Measurements from ENCODE around the gene RPH3AL.
A peak's percentile ranks its signal among the peaks of the same experiment; 100 is the strongest.
"Not testable (repeated sequence)": the region's sequence is repeated elsewhere in the genome, so short reads cannot be mapped to it uniquely, and the experiment has no call there.

Gene RPH3AL

GRCh38 chr17:381941-382643 is 29.5 kb upstream of the RPH3AL start:
- intact Hi-C loops (cut with DNase I) = loop anchor here (5.0 kb wide), 1 partner anchor 220 kb away; no protein-coding TSS in a partner anchor
- DNase-seq = no peak

- DNase-seq = no peak
- intact Hi-C loops (cut with DNase I) = loop anchor here (5.0 kb wide), 1 partner anchor 219 kb away; no protein-coding TSS in a partner anchor
These were observed 28.9 kb upstream of the RPH3AL start for GRCh38 chr17:381516-381915.

GRCh38 chr17:379531-380465 is 27.2 kb upstream of the RPH3AL start:
- peak in 2 of 42 donors; percentile 13 to 14 for DNase-seq
- intact Hi-C loops (cut with DNase I) = loop anchor here (5.0 to 10.0 kb wide), 2 partner anchors 65 to 217 kb away; no protein-coding TSS in a partner anchor

- intact Hi-C loops (cut with DNase I) = loop anchor here (10.0 kb wide), 1 partner anchor 63 kb away; no protein-coding TSS in a partner anchor
- no peak for DNase-seq
These were observed 25.5 kb upstream of the RPH3AL start for GRCh38 chr17:378068-378467.

- intact Hi-C loops (cut with DNase I) = loop anchor here (10.0 kb wide), 1 partner anchor 62 kb away; no protein-coding TSS in a partner anchor
- DNase-seq = no peak
These were observed 24.6 kb upstream of the RPH3AL start for GRCh38 chr17:376936-377863.

- intact Hi-C loops (cut with DNase I) = loop anchor here (10.0 kb wide), 1 partner anchor 59 kb away; no protein-coding TSS in a partner anchor
- no peak for DNase-seq
These were observed 21.1 kb upstream of the RPH3AL start for GRCh38 chr17:373613-374230.

GRCh38 chr17:372157-373152 is 19.8 kb upstream of the RPH3AL start:
- intact Hi-C loops (cut with DNase I) = loop anchor here (10.0 kb wide), 1 partner anchor 58 kb away; no protein-coding TSS in a partner anchor
- DNase-seq = peak in 1 of 42 donors; percentile 18

GRCh38 chr17:371583-371982 is 19.0 kb upstream of the RPH3AL start:
- intact Hi-C loops (cut with DNase I) = loop anchor here (10.0 kb wide), 1 partner anchor 57 kb away; no protein-coding TSS in a partner anchor
- no peak for DNase-seq

GRCh38 chr17:367656-368055 is 15.0 kb upstream of the RPH3AL start:
- intact Hi-C loops (cut with DNase I); DNase-seq: not testable (repeated sequence)

GRCh38 chr17:366657-367615 is 14.3 kb upstream of the RPH3AL start:
- intact Hi-C loops (cut with DNase I) = not testable (repeated sequence)
- DNase-seq = peak in 2 of 42 donors; percentile 4 to 13

GRCh38 chr17:364766-365165 is 12.2 kb upstream of the RPH3AL start:
- peak in 2 of 42 donors; percentile 17 to 28 for DNase-seq
- intact Hi-C loops (cut with DNase I) = no loop called here

- intact Hi-C loops (cut with DNase I) = no loop called here
- DNase-seq = peak in 1 of 42 donors; percentile 5
These were observed 11.7 kb upstream of the RPH3AL start for GRCh38 chr17:364308-364707.

GRCh38 chr17:362721-363120 is 10.1 kb upstream of the RPH3AL start:
- peak in 1 of 42 donors; percentile 2 for DNase-seq
- intact Hi-C loops (cut with DNase I) = no loop called here

GRCh38 chr17:360092-360750 is 7.6 kb upstream of the RPH3AL start:
- intact Hi-C loops (cut with DNase I) = no loop called here
- peak in 1 of 42 donors; percentile 15 for DNase-seq

GRCh38 chr17:358491-359151 is 6.0 kb upstream of the RPH3AL start:
- intact Hi-C loops (cut with DNase I) = no loop called here
- peak in 1 of 42 donors; percentile 13 for DNase-seq
